HEK293 (cell line): ENCODE measurements around the gene DPM2.

Experiments used
- CTCF ChIA-PET: fragments of 350-600 bp; formaldehyde crosslinking; extraction: SDS; loops from one replicate; lab custom pipeline; 2021; ENCODE audit warnings: antibody characterized with exemption; lab: Yijun Ruan, JAX
- POLR2A ChIA-PET: fragments of 300-600 bp; formaldehyde crosslinking; extraction: SDS; loops from one replicate; lab custom pipeline; 2020; ENCODE audit warnings: antibody characterized with exemption, inconsistent platforms; lab: Yijun Ruan, JAX
- H3K27ac ChIP-seq: fragments of 200-500 bp; sonication (Bioruptor generic); 2 replicates; pipeline ENCODE4 v1.5.1; 2014; ENCODE audit warnings: low read depth, low read length, control low read depth, inconsistent platforms; ENCODE audit errors: extremely low read depth
- H3K36me3 ChIP-seq, 2 experiments: fragments of 200-500 bp in 1 of 2; sonication (Bioruptor generic) in 1 of 2; 1 replicate in 1 of 2; 2 replicates in 1 of 2; pipeline ENCODE4 v1.5.1; 2014 to 2017; ENCODE audit warnings: inconsistent platforms in 2 of 2, low read length in 2 of 2; ENCODE audit not compliant: control insufficient read depth in 2 of 2, insufficient read depth in 1 of 2
- H3K4me1 ChIP-seq: fragments of 200-500 bp; sonication (Bioruptor generic); 2 replicates; pipeline ENCODE4 v1.5.1; 2014; ENCODE audit warnings: mild to moderate bottlenecking, low read length, inconsistent platforms; ENCODE audit not compliant: control insufficient read depth, insufficient read depth
- H3K4me3 ChIP-seq: 2 replicates; pipeline ENCODE4 v1.5.1; 2011; ENCODE audit warnings: low read depth, mild to moderate bottlenecking, control low read depth, low read length, moderate library complexity
- H3K9me3 ChIP-seq: fragments of 200-500 bp; sonication (Bioruptor generic); 2 replicates; pipeline ENCODE4 v1.5.1; 2014; ENCODE audit warnings: low read depth, low read length, inconsistent platforms; ENCODE audit not compliant: control insufficient read depth, insufficient read depth
- SCRT2 ChIP-seq: fragments of 450-650 bp; formaldehyde crosslinking; IDR thresholded peaks from 2 replicates; pipeline ENCODE4 v1.5.1; 2016; ENCODE audit warnings: missing biosample characterization, missing genetic modification characterization
- ZBTB17 ChIP-seq: fragments of 450-650 bp; formaldehyde crosslinking; IDR thresholded peaks from 2 replicates; pipeline ENCODE4 v1.5.1; 2016; ENCODE audit warnings: missing biosample characterization, missing genetic modification characterization
- ZBTB20 ChIP-seq: fragments of 450-650 bp; formaldehyde crosslinking; IDR thresholded peaks from 2 replicates; pipeline ENCODE4 v1.5.1; 2016; ENCODE audit warnings: missing biosample characterization, missing genetic modification characterization
- ZBTB48 ChIP-seq: fragments of 450-650 bp; formaldehyde crosslinking; IDR thresholded peaks from 2 replicates; pipeline ENCODE4 v1.5.1; 2016; ENCODE audit warnings: missing biosample characterization, missing genetic modification characterization
- ZFP37 ChIP-seq: fragments of 450-650 bp; formaldehyde crosslinking; IDR thresholded peaks from 2 replicates; pipeline ENCODE4 v1.5.1; 2016; ENCODE audit warnings: missing biosample characterization, missing genetic modification characterization
- ZIC2 ChIP-seq: fragments of 450-650 bp; formaldehyde crosslinking; IDR thresholded peaks from 2 replicates; pipeline ENCODE4 v1.5.1; 2016; ENCODE audit warnings: missing biosample characterization, missing genetic modification characterization
- ZNF169 ChIP-seq: fragments of 450-650 bp; formaldehyde crosslinking; IDR thresholded peaks from 2 replicates; pipeline ENCODE4 v1.5.1; 2016; ENCODE audit warnings: missing biosample characterization, missing genetic modification characterization
- ZNF174 ChIP-seq: fragments of 450-650 bp; formaldehyde crosslinking; IDR thresholded peaks from 2 replicates; pipeline ENCODE4 v1.5.0; 2017; ENCODE audit warnings: missing biosample characterization, mild to moderate bottlenecking, missing genetic modification characterization
- ZNF19 ChIP-seq: fragments of 450-650 bp; formaldehyde crosslinking; IDR thresholded peaks from 2 replicates; pipeline ENCODE4; 2016; ENCODE audit warnings: missing biosample characterization, missing genetic modification characterization, low read depth
- ZNF202 ChIP-seq: fragments of 450-650 bp; formaldehyde crosslinking; IDR thresholded peaks from 2 replicates; pipeline ENCODE4 v1.5.1; 2016; ENCODE audit warnings: missing biosample characterization, missing genetic modification characterization, borderline replicate concordance
- ZNF266 ChIP-seq: fragments of 450-650 bp; formaldehyde crosslinking; IDR thresholded peaks from 2 replicates; pipeline ENCODE4 v1.5.1; 2016; ENCODE audit warnings: missing biosample characterization, missing genetic modification characterization, low read depth
- ZNF560 ChIP-seq: fragments of 450-650 bp; formaldehyde crosslinking; IDR thresholded peaks from 2 replicates; pipeline ENCODE4 v1.5.1; 2017; ENCODE audit warnings: missing biosample characterization, missing genetic modification characterization, borderline replicate concordance
- ZNF621 ChIP-seq: fragments of 450-650 bp; formaldehyde crosslinking; IDR thresholded peaks from 2 replicates; pipeline ENCODE4 v1.5.1; 2017; ENCODE audit warnings: missing biosample characterization, missing genetic modification characterization
- ZNF626 ChIP-seq: fragments of 450-650 bp; sonication (Bioruptor Pico); formaldehyde crosslinking; IDR thresholded peaks from 2 replicates; pipeline ENCODE4 v1.5.1; 2018; ENCODE audit warnings: missing biosample characterization, missing genetic modification characterization, inconsistent platforms
- ZNF776 ChIP-seq: fragments of 450-650 bp; formaldehyde crosslinking; IDR thresholded peaks from 2 replicates; pipeline ENCODE4 v1.5.0; 2017; ENCODE audit warnings: missing biosample characterization, missing genetic modification characterization, borderline replicate concordance
- ZNF791 ChIP-seq: fragments of 450-650 bp; formaldehyde crosslinking; IDR thresholded peaks from 2 replicates; pipeline ENCODE4 v1.5.1; 2016; ENCODE audit warnings: missing biosample characterization, missing genetic modification characterization
- TF ChIP-seq, protein P1 (sequence below): fragments of 450-650 bp; formaldehyde crosslinking; IDR thresholded peaks from 2 replicates; pipeline ENCODE4 v1.5.1; 2016; ENCODE audit warnings: missing biosample characterization, missing genetic modification characterization
- TF ChIP-seq, protein P2 (sequence below): fragments of 450-650 bp; formaldehyde crosslinking; conservative IDR thresholded peaks from 2 replicates; pipeline ENCODE4 v1.5.1; 2016; ENCODE audit warnings: low read depth, missing biosample characterization, missing genetic modification characterization
- TF ChIP-seq, protein P3 (sequence below): IDR thresholded peaks from 2 replicates; pipeline ENCODE4 v1.6.1; 2011; ENCODE audit warnings: mild to moderate bottlenecking, low read depth, low read length, borderline replicate concordance
- TF ChIP-seq, protein P4 (sequence below): fragments of 450-650 bp; formaldehyde crosslinking; IDR thresholded peaks from 2 replicates; pipeline ENCODE4 v1.5.1; 2016; ENCODE audit warnings: missing biosample characterization, missing genetic modification characterization
- TF ChIP-seq, protein P5 (sequence below): sonication (generic); formaldehyde crosslinking; IDR thresholded peaks from 2 replicates; pipeline ENCODE4 v1.8.1; 2022; ENCODE audit warnings: mild to moderate bottlenecking, moderate library complexity, missing genetic modification reagents

DPM2 gene

DNA sequence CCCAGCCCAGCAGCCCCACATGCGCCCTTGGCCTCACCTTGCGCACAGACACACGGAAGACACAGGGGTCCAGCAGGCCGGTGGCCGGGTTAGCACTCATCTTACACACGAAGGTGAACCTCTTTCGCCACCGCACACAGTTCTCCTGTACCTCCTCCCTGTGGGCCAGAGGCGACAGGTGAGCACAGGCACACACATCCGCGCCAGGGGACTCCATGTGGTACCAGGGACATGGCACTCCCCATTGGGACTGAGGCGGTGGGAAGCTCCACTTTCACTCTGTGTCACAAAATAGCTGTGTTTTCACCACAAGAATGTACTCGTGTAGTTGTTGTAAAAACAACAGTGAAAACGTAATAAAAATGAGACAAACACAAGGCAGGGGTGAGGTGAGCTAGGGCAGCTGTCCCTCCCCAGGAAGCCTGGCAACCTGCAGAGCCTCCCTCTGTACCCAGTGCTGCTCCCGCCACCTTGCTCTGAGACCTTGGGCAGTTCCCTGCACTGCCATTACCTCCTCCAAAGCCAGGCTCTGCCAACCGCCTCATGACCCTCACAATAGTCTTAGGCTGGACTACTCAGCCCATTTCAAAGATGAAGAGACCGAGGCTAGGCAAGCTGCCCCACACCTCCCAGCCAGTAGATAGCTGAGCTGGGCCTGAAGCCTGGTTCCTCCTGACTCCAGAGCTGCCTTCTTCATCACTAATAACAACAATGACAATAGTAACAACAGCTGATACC lies 16.3 kb upstream of the DPM2 start:
- ChIA-PET CTCF (interaction anchor here (0.6 to 9.0 kb wide), 7 partner anchors 11 to 140 kb away, joined by 4 to 135 read pairs (median 5); no protein-coding TSS in a partner anchor), POLR2A (interaction anchor here (0.6 to 2.7 kb wide), 3 partner anchors 26 to 144 kb away, joined by 3 to 19 read pairs (median 4); partner anchors contain the start of gene EEIG1)
- Histone ChIP-seq H3K4me3 (no peak overlapping the region), H3K36me3 (no peaks in the 10 kb centered on the region), H3K27ac (no peak overlapping the region), H3K9me3 (no peaks in the 10 kb centered on the region), H3K4me1 (peaks cover 8% of the 10 kb centered on the region)
- TF ChIP-seq ZNF621 (no peak), ZIC2 (tag by site-specific recombination) (peak; percentile 46), SCRT2 (tag by site-specific recombination) (0 out of 2 replicates have a peak, but pooled peaks have one; percentile 3)

DNA sequence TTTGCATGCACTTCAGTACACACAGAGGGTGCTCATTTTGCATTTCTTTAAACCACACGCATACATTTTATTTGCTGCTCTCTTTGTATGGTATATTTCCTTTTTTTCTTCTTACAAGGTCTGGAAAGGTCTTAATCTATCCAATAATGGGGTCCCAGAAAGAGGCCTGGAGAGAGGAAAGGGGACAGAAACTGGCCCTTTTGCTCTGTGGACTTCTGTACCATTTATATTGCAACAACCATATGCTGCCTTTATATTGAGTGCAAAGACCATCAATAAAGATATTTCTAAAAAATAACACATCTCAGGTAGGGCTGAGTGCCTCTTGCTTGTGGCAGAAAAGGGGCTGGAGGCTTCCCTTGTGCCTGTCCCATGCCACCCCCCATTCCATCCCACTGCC lies 15.5 kb upstream of the DPM2 start:
- Histone ChIP-seq H3K9me3 (no peaks in the 10 kb centered on the region), H3K27ac (no peak overlapping the region), H3K36me3 (no peaks in the 10 kb centered on the region), H3K4me1 (peaks cover 8% of the 10 kb centered on the region)
- POLR2A ChIA-PET, result interaction anchor here (0.6 to 1.6 kb wide), 4 partner anchors 9 to 174 kb away, joined by 3 to 6 read pairs (median 4); no protein-coding TSS in a partner anchor
- TF ChIP-seq, protein P1, sequence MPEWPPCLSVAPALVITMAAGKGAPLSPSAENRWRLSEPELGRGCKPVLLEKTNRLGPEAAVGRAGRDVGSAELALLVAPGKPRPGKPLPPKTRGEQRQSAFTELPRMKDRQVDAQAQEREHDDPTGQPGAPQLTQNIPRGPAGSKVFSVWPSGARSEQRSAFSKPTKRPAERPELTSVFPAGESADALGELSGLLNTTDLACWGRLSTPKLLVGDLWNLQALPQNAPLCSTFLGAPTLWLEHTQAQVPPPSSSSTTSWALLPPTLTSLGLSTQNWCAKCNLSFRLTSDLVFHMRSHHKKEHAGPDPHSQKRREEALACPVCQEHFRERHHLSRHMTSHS (tag by site-specific recombination), result no peak
- TF ChIP-seq ZNF169 (tag by site-specific recombination) (no peak), ZIC2 (tag by site-specific recombination) (no peak), ZNF19 (tag by site-specific recombination) (no peak), ZNF626 (tag by site-specific recombination) (no peak), ZNF776 (tag by site-specific recombination) (no peak), ZBTB17 (tag by site-specific recombination) (no peak), ZNF174 (no peak), ZNF202 (tag by site-specific recombination) (no peak), ZNF560 (no peak), ZNF791 (tag by site-specific recombination) (no peak), ZFP37 (tag by site-specific recombination) (no peak), ZBTB20 (tag by site-specific recombination) (no peak), ZNF266 (no peak), ZBTB48 (tag by site-specific recombination) (no peak)
- TF ChIP-seq, protein P2, sequence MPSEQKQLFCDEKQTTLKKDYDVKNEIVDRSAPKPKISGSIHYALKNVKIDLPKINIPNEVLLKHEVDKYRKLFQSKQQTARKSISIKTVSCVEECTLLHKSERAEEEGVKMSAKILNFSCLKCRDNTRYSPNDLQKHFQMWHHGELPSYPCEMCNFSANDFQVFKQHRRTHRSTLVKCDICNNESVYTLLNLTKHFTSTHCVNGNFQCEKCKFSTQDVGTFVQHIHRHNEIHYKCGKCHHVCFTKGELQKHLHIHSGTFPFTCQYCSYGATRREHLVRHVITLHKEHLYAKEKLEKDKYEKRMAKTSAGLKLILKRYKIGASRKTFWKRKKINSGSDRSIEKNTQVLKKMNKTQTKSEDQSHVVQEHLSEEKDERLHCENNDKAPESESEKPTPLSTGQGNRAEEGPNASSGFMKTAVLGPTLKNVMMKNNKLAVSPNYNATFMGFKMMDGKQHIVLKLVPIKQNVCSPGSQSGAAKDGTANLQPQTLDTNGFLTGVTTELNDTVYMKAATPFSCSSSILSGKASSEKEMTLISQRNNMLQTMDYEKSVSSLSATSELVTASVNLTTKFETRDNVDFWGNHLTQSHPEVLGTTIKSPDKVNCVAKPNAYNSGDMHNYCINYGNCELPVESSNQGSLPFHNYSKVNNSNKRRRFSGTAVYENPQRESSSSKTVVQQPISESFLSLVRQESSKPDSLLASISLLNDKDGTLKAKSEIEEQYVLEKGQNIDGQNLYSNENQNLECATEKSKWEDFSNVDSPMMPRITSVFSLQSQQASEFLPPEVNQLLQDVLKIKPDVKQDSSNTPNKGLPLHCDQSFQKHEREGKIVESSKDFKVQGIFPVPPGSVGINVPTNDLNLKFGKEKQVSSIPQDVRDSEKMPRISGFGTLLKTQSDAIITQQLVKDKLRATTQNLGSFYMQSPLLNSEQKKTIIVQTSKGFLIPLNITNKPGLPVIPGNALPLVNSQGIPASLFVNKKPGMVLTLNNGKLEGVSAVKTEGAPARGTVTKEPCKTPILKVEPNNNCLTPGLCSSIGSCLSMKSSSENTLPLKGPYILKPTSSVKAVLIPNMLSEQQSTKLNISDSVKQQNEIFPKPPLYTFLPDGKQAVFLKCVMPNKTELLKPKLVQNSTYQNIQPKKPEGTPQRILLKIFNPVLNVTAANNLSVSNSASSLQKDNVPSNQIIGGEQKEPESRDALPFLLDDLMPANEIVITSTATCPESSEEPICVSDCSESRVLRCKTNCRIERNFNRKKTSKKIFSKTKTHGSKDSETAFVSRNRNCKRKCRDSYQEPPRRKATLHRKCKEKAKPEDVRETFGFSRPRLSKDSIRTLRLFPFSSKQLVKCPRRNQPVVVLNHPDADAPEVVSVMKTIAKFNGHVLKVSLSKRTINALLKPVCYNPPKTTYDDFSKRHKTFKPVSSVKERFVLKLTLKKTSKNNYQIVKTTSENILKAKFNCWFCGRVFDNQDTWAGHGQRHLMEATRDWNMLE, result no peak
- TF ChIP-seq, protein P3, sequence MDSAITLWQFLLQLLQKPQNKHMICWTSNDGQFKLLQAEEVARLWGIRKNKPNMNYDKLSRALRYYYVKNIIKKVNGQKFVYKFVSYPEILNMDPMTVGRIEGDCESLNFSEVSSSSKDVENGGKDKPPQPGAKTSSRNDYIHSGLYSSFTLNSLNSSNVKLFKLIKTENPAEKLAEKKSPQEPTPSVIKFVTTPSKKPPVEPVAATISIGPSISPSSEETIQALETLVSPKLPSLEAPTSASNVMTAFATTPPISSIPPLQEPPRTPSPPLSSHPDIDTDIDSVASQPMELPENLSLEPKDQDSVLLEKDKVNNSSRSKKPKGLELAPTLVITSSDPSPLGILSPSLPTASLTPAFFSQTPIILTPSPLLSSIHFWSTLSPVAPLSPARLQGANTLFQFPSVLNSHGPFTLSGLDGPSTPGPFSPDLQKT, result no peak
- TF ChIP-seq, protein P4, sequence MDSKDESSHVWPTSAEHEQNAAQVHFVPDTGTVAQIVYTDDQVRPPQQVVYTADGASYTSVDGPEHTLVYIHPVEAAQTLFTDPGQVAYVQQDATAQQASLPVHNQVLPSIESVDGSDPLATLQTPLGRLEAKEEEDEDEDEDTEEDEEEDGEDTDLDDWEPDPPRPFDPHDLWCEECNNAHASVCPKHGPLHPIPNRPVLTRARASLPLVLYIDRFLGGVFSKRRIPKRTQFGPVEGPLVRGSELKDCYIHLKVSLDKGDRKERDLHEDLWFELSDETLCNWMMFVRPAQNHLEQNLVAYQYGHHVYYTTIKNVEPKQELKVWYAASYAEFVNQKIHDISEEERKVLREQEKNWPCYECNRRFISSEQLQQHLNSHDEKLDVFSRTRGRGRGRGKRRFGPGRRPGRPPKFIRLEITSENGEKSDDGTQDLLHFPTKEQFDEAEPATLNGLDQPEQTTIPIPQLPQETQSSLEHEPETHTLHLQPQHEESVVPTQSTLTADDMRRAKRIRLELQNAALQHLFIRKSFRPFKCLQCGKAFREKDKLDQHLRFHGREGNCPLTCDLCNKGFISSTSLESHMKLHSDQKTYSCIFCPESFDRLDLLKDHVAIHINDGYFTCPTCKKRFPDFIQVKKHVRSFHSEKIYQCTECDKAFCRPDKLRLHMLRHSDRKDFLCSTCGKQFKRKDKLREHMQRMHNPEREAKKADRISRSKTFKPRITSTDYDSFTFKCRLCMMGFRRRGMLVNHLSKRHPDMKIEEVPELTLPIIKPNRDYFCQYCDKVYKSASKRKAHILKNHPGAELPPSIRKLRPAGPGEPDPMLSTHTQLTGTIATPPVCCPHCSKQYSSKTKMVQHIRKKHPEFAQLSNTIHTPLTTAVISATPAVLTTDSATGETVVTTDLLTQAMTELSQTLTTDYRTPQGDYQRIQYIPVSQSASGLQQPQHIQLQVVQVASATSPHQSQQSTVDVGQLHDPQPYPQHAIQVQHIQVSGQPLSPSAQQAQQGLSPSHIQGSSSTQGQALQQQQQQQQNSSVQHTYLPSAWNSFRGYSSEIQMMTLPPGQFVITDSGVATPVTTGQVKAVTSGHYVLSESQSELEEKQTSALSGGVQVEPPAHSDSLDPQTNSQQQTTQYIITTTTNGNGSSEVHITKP (tag by site-specific recombination), result no peak
- TF ChIP-seq, protein P5, sequence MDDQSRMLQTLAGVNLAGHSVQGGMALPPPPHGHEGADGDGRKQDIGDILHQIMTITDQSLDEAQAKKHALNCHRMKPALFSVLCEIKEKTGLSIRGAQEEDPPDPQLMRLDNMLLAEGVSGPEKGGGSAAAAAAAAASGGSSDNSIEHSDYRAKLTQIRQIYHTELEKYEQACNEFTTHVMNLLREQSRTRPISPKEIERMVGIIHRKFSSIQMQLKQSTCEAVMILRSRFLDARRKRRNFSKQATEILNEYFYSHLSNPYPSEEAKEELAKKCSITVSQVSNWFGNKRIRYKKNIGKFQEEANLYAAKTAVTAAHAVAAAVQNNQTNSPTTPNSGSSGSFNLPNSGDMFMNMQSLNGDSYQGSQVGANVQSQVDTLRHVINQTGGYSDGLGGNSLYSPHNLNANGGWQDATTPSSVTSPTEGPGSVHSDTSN (CRISPR knock-in tag), result no peak
- TF ChIP-seq, all 188 proteins: peak for 0
- CTCF ChIA-PET, result interaction anchor here (1.1 to 9.0 kb wide), 4 partner anchors 10 to 82 kb away, joined by 4 to 135 read pairs (median 5); no protein-coding TSS in a partner anchor
- H3K4me3 ChIP-seq, result no peak overlapping the region
